ENCODE measurements around the gene TAS2R40. TPM values are rescaled to one million over a fixed set of nuclear protein-coding genes. Genes with fewer than 3 reads are reported as not detected.
A peak's percentile ranks its signal among the peaks of the same experiment; 100 is the strongest.
"Not testable (repeated sequence)": the region's sequence is repeated elsewhere in the genome, so short reads cannot be mapped to it uniquely, and the experiment has no call there.

The TAS2R40 gene
- polyA plus RNA-seq, 2 of the 4 experiments (the other 2 are of a cell fraction): not detected

DNA sequence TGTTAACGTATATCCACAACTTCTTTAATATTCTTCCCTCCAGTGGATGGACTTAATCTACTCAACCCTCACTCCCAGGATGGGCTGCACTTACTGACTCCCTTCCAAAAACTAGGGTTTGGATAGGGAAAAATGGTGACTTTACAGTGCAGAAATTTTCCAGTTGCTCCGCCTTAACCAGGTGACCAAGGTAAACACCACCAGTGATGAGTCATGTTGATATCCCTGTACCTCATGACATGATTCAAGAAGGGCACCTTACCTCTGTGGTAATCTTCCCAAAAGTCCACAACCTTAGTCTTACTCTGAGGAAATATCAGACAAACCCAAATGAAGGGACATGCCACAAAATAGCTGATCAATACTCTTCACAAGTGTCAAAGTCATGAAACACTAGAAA is 37.9 kb downstream of the TAS2R40 start:
- FAIRE-seq (no peak), DNase-seq (ENCODE audit: low read depth in 1 of 2, low spot score in 1 of 2) (peak in 1 of 2 experiments; percentile 35), ATAC-seq (no peak)
- 74% methylated on average over 2 of the region's 2 CpGs for WGBS (ENCODE audit: missing lambda C conversion rate)
- H3K4me1 ChIP-seq: peaks cover 21% of the 10 kb centered on the region
- TF ChIP-seq HOXB5 (CRISPR knock-in tag; IDR thresholded peaks at IDR 0.05): no peak
- no peak for TF ChIP-seq FOSL2 (IDR thresholded peaks at IDR 0.05)
- peak; percentile 65 for TF ChIP-seq FOSL2 (CRISPR knock-in tag; IDR thresholded peaks at IDR 0.05)
- no peak overlapping the region for H3K4me2 ChIP-seq
- no peak overlapping the region for H3K27ac ChIP-seq
- H3K9me3 ChIP-seq: no peaks in the 10 kb centered on the region
- POLR2A ChIA-PET: interaction anchor here (0.6 kb wide), 1 partner anchor 32 kb away, joined by 4 read pairs; no protein-coding TSS in a partner anchor
- CTCF ChIA-PET: interaction anchor here (4.6 kb wide), 1 partner anchor 19 kb away, joined by 21 read pairs; no protein-coding TSS in a partner anchor
- H3K4me3 ChIP-seq: no peak overlapping the region

DNA sequence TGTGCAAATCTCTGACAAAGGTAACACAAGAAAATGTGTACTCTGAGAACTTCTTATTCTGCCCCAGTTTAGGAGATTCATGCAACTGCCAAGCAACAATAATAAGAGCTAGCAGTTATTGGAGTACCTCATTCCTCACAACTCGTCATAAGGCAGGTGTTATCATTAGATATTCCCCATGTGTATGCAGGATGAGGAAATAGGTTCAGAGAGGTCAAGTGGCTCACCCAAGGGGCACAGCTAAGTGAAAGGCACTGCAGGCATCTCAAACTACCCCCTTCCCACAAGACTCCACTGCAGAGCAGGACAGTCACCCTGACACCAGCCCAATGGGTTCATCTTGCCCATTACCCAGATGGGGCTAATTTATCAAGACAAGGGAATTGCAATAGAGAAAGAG is 40.1 kb downstream of the TAS2R40 start:
- Histone ChIP-seq H3K4me1 (peaks cover 22% of the 10 kb centered on the region), H3K27ac (no peak overlapping the region), H3K4me2 (no peak overlapping the region), H3K4me3 (no peak overlapping the region), H3K9me3 (no peaks in the 10 kb centered on the region)
- ATAC-seq: no peak
- ChIA-PET POLR2A (interaction anchor here (2.0 kb wide), 1 partner anchor 26 kb away, joined by 19 read pairs; the partner anchor contains the start of gene CASP2), CTCF (interaction anchor here (2.4 kb wide), 1 partner anchor 22 kb away, joined by 15 read pairs; no protein-coding TSS in a partner anchor)
- no peak for FAIRE-seq
- WGBS (ENCODE audit: missing lambda C conversion rate): 79% methylated on average over 1 of the region's 1 CpG
- no peak for DNase-seq (ENCODE audit: low read depth in 1 of 2, low spot score in 1 of 2)
- no peak for TF ChIP-seq MYC (IDR thresholded peaks at IDR 0.05; ENCODE audit: borderline replicate concordance, low read length)

DNA sequence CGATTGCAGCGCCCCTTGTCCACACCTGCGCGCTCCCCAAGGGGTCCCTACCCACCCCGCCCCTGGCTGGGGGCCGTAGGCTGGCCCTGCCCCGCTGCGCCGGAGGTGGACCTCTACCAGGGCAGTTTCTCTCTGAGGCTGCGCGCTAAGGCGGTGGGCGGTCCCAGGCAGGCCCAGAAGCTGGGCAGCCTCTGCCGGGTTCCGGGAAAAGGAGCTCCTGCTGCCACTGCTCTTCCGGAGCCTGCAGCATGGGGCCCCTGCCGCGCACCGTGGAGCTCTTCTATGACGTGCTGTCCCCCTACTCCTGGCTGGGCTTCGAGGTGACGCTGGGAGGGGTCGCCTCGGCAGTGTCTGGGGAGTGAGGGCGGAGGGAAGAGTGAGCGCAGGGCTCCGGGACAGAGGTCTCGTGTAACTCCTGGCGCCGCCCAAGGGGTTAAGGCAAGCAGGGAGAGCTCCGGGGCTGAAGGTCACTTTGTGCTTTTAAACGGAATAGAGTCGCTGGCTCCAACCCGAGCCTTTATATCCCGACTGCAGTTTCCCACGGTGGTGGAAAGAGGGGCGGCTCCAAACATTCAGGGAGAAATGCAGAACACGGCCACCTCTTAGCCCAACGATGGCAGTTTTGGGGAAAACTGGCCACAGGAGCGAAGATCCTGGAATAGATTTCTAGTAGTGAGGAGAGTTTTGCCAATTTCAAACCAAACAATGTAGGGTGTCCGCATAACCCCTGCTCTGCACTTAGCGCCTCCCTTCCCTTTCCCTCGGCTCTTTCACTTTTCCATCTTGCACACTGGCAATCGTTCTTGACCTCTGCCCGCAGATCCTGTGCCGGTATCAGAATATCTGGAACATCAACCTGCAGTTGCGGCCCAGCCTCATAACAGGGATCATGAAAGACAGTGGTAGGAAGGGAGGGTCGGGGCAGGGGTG is 41.7 kb downstream of the TAS2R40 start, which contains the start of gene GSTK1:
TSS of gene GSTK1 (plus strand) at position 176 of the 930 bp plus-strand sequence. CDS start at position 249, 73 bp downstream.
- FAIRE-seq: no peak
- peaks cover 18% of the 10 kb centered on the region for H3K4me1 ChIP-seq
- peak within 1 kb of the TSS; percentile 77 for H3K4me2 ChIP-seq
- POLR2A ChIA-PET: interaction anchor here (1.0 to 2.0 kb wide), 6 partner anchors 9 to 46 kb away, joined by 3 to 19 read pairs (median 3); partner anchors contain the start of gene CASP2
- no peaks in the 10 kb centered on the region for H3K9me3 ChIP-seq
- DNase-seq (ENCODE audit: low read depth in 1 of 2, low spot score in 1 of 2): peak; percentile 64 to 89
- 5% methylated on average over 31 of the region's 48 CpGs for WGBS (ENCODE audit: missing lambda C conversion rate)
- peak within 1 kb of the TSS; percentile 81 for H3K4me3 ChIP-seq
- peak within 1 kb of the TSS; percentile 88 to 90 for H3K27ac ChIP-seq
- peak; percentile 99 to 100 for ATAC-seq
- 0 out of 2 replicates have a peak, but pooled peaks have one; percentile 18 for TF ChIP-seq KDM5A (IDR thresholded peaks at IDR 0.05)
- TF ChIP-seq JUN (IDR thresholded peaks at IDR 0.05): peak in 1 of 2 experiments; percentile 72; a peak in 2 of 5 replicates
- TF ChIP-seq, protein P1, sequence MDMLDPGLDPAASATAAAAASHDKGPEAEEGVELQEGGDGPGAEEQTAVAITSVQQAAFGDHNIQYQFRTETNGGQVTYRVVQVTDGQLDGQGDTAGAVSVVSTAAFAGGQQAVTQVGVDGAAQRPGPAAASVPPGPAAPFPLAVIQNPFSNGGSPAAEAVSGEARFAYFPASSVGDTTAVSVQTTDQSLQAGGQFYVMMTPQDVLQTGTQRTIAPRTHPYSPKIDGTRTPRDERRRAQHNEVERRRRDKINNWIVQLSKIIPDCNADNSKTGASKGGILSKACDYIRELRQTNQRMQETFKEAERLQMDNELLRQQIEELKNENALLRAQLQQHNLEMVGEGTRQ (IDR thresholded peaks at IDR 0.05): no peak
- TF ChIP-seq, protein P2, sequence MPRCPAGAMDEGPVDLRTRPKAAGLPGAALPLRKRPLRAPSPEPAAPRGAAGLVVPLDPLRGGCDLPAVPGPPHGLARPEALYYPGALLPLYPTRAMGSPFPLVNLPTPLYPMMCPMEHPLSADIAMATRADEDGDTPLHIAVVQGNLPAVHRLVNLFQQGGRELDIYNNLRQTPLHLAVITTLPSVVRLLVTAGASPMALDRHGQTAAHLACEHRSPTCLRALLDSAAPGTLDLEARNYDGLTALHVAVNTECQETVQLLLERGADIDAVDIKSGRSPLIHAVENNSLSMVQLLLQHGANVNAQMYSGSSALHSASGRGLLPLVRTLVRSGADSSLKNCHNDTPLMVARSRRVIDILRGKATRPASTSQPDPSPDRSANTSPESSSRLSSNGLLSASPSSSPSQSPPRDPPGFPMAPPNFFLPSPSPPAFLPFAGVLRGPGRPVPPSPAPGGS (IDR thresholded peaks at IDR 0.05): peak; percentile 87; the same call in 2 of the 3 replicates
- no peak for TF ChIP-seq HOXB13 (CRISPR knock-in tag; IDR thresholded peaks at IDR 0.05; ENCODE audit: low read depth)
- TF ChIP-seq EP300 (IDR thresholded peaks at IDR 0.05): no peak
- TF ChIP-seq RAD21 (conservative IDR thresholded peaks at IDR 0.05 in 1 of 2, IDR thresholded peaks at IDR 0.05 in 1 of 2): no peak
- no peak for TF ChIP-seq JUNB (IDR thresholded peaks at IDR 0.05)
- TF ChIP-seq, protein P3, sequence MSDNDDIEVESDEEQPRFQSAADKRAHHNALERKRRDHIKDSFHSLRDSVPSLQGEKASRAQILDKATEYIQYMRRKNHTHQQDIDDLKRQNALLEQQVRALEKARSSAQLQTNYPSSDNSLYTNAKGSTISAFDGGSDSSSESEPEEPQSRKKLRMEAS (IDR thresholded peaks at IDR 0.05): peak; percentile 80
- TF ChIP-seq PHF8 (IDR thresholded peaks at IDR 0.05; ENCODE audit: borderline replicate concordance, low read depth): peak; percentile 81; the same call in 1 of the 2 replicates
- TF ChIP-seq FOXS1 (CRISPR knock-in tag; IDR thresholded peaks at IDR 0.05): no peak
- 0 out of 2 replicates have a peak, but pooled peaks have one; percentile 14 for TF ChIP-seq ESRRA (IDR thresholded peaks at IDR 0.05; ENCODE audit: borderline replicate concordance, low read length)
- no peak for TF ChIP-seq FOSL2 (IDR thresholded peaks at IDR 0.05)
- TF ChIP-seq FOSL2 (CRISPR knock-in tag; IDR thresholded peaks at IDR 0.05): no peak
- TF ChIP-seq, protein P4, sequence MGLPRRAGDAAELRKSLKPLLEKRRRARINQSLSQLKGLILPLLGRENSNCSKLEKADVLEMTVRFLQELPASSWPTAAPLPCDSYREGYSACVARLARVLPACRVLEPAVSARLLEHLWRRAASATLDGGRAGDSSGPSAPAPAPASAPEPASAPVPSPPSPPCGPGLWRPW (IDR thresholded peaks at IDR 0.05): no peak
- TF ChIP-seq POLR2A (IDR thresholded peaks at IDR 0.05; ENCODE audit: low read length): peak; percentile 98
- TF ChIP-seq, protein P5, sequence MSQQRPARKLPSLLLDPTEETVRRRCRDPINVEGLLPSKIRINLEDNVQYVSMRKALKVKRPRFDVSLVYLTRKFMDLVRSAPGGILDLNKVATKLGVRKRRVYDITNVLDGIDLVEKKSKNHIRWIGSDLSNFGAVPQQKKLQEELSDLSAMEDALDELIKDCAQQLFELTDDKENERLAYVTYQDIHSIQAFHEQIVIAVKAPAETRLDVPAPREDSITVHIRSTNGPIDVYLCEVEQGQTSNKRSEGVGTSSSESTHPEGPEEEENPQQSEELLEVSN (IDR thresholded peaks at IDR 0.05; ENCODE audit: borderline replicate concordance, low read depth): peak; percentile 43; the same call in 1 of the 2 replicates
- no peak for TF ChIP-seq MYC (IDR thresholded peaks at IDR 0.05; ENCODE audit: borderline replicate concordance, low read length)
- TF ChIP-seq RFX5 (IDR thresholded peaks at IDR 0.05): no peak
- CTCF ChIA-PET: interaction anchor here (0.7 to 2.5 kb wide), 7 partner anchors 10 to 146 kb away, joined by 3 to 15 read pairs (median 3); no protein-coding TSS in a partner anchor

DNA sequence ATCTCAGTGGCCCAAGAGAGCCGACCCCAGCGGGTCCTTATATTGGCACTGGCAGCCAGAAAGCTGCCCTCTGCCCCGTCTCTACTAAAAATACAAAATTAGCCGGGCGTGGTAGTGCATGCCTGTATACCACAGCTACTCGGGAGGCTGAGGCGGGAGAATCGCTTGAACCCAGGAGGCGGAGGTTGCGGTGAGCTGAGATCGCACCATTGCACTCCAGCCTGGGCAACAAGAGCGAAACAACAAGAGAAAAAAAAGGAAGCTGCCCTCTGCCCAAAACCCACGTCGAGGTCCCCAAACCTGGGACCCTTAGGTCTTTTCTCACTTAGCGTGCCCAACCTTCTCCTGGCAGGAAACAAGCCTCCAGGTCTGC is 42.3 kb downstream of the TAS2R40 start:
- CTCF ChIA-PET: interaction anchor here (0.9 to 2.5 kb wide), 3 partner anchors 24 to 116 kb away, joined by 4 to 15 read pairs (median 9); no protein-coding TSS in a partner anchor
- not testable (repeated sequence) for FAIRE-seq
- ATAC-seq: peak in 1 of 2 experiments; percentile 2; a peak in 1 of 6 replicates

More for the DNA sequence above, 42.3 kb downstream of the TAS2R40 start:
- DNase-seq (ENCODE audit: low read depth in 1 of 2, low spot score in 1 of 2); H3K9me3 ChIP-seq: not testable (repeated sequence)
- peak overlapping the region; percentile 81 for H3K4me3 ChIP-seq
- peak overlapping the region; percentile 77 for H3K4me2 ChIP-seq
- POLR2A ChIA-PET: interaction anchor here (2.0 kb wide), 1 partner anchor 24 kb away, joined by 19 read pairs; the partner anchor contains the start of gene CASP2
- H3K27ac ChIP-seq: peak overlapping the region; percentile 88 to 90
- 76% methylated on average over 15 of the region's 15 CpGs for WGBS (ENCODE audit: missing lambda C conversion rate)
- H3K4me1 ChIP-seq: peaks cover 15% of the 10 kb centered on the region

Measured in A549 (cell line).